Spleen (tissue), 11 donors: Measurements from ENCODE around the gene NFS1. TPM values are rescaled to one million over a fixed set of nuclear protein-coding genes. Genes with fewer than 3 reads are reported as not detected.

ENCODE experiments used
- DNase-seq: peaks from one replicate; pipeline ENCODE4 v3.0.0-alpha.2; 2020
- H3K27ac ChIP-seq, 8 donors: fragments of 200-600 bp; sonication (generic) in 7 of 8; 1 replicate in 4 of 8; 2 replicates in 4 of 8; pipeline versions ENCODE4 v1.5.0 to v1.8.0; 2016 to 2021; ENCODE audit warnings: inconsistent platforms in 4 of 8, mild to moderate bottlenecking in 4 of 8, moderate library complexity in 1 of 8
- H3K27me3 ChIP-seq, 7 donors: fragments of 200-600 bp; sonication (generic) in 6 of 7; replicated peaks in 1 of 7; 1 replicate in 4 of 7; 2 replicates in 3 of 7; pipeline versions ENCODE4 v1.5.0 to v1.8.0; 2016 to 2021; ENCODE audit warnings: inconsistent platforms in 3 of 7, mild to moderate bottlenecking in 1 of 7
- H3K36me3 ChIP-seq, 6 donors: fragments of 200-600 bp; sonication (generic) in 5 of 6; 1 replicate in 4 of 6; 2 replicates in 2 of 6; pipeline versions ENCODE4 v1.5.0 to v1.8.0; 2016 to 2021; ENCODE audit warnings: inconsistent platforms in 2 of 6
- H3K4me1 ChIP-seq, 6 donors: fragments of 200-600 bp; sonication (generic) in 5 of 6; 1 replicate in 3 of 6; 2 replicates in 3 of 6; pipeline versions ENCODE4 v1.5.0 to v1.8.0; 2016 to 2021; ENCODE audit warnings: inconsistent platforms in 3 of 6
- H3K4me3 ChIP-seq, 8 donors: fragments of 200-600 bp; sonication (generic) in 7 of 8; 1 replicate in 4 of 8; 2 replicates in 4 of 8; pipeline versions ENCODE4 v1.5.0 to v1.8.0; 2016 to 2021; ENCODE audit warnings: inconsistent platforms in 4 of 8, mild to moderate bottlenecking in 4 of 8, moderate library complexity in 2 of 8
- H3K9me3 ChIP-seq, 8 donors: fragments of 200-600 bp; sonication (generic) in 7 of 8; 1 replicate in 4 of 8; 2 replicates in 4 of 8; pipeline versions ENCODE4 v1.5.0 to v1.8.0; 2016 to 2021; ENCODE audit warnings: inconsistent platforms in 4 of 8
- CTCF ChIP-seq, 11 experiments: fragments of 200-600 bp in 7 of 11; fragments of 450-650 bp in 4 of 11; sonication (generic) in 4 of 11; IDR thresholded peaks in 8 of 11; conservative IDR thresholded peaks in 3 of 11; 1 replicate in 7 of 11; 2 replicates in 4 of 11; pipeline versions ENCODE4 v1.4.0 to v1.8.0; 2016 to 2021; ENCODE audit warnings: antibody characterized with exemption in 11 of 11, inconsistent platforms in 4 of 11, mild to moderate bottlenecking in 1 of 11
- POLR2A ChIP-seq, 3 donors: fragments of 450-650 bp; IDR thresholded peaks; one replicate each; pipeline ENCODE4 v1.5.1; 2017; ENCODE audit warnings: antibody characterized with exemption in 3 of 3, mild to moderate bottlenecking in 1 of 3
- POLR2AphosphoS5 ChIP-seq, 3 donors: sonication (generic); formaldehyde crosslinking; IDR thresholded peaks; one replicate each; pipeline ENCODE4 v1.5.1; 2017; ENCODE audit warnings: antibody characterized with exemption in 3 of 3
- WGBS, 5 donors: extraction: QIAGEN DNeasy Blood & Tissue Kit in 3 of 5; methylation state at CpG; one replicate each; pipeline versions ENCODE4 v1.1.5 to v1.1.7; 2013 to 2018; 5-methylcytosine and 5-hydroxymethylcytosine counted together
- intact Hi-C: fragments of 100-400 bp; cut with DNase I; formaldehyde crosslinking; loops from one replicate; pipeline ENCODE4 v1.15.0; 2023; ENCODE audit warnings: low total_unique reads
- polyA plus RNA-seq, 3 donors: library from polyadenylated mRNA; stranded (reverse); fragments of 200-250 nt; gene quantifications; one replicate each; pipeline ENCODE4 v1.2.1, GENCODE V29; 2013
- total RNA-seq, 7 donors: library from RNA; depleted of rRNA in 3 of 7; stranded (reverse); fragments of >200 nt in 3 of 7; fragmentation: NEBNext Ultra II Directional in 4 of 7; extraction: Animal tissue kit (Norgen Biotek cat#: 25700) in 4 of 7; gene quantifications; one replicate each; pipeline versions ENCODE4 v1.1.0 to v1.2.1, GENCODE V29; 2016 to 2021
- donor health status: healthy with polysubstance abuse.
- donor health status: DM: no; HTN: no; CAD: no; lungs with moderate emphysema.
- donor health status: DM: no; HTN: no; CAD: no.
- donor health status: Bipolar disorder and iron deficiency.
- donor health status: healthy.
- donor health status: DM: no; HTN: no; CAD: no.
- donor health status: DM: yes; HTN: yes; CAD: no.

The NFS1 gene
- total and polyA plus RNA-seq, 10 donors = 21.3 to 40.8 (median 25.7) TPM

DNA sequence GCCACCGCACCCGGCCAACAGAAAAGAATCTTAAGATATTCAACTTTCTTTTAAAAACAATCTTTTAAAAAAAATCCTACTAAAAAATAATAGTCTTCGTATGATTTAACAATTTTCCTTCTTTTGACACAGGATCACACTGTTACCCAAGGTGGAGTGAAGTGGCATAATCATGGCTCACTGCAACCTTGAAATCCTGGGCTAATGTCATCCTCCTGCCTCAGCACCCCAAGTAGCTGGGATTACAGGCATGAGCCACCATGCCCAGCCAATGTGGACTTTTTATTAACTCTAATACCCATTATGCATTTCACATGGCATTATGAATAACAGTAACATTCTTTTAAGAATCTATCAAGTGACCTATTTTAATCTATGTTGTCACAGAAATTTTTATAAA lies 22.1 kb upstream of the NFS1 start:
- DNase-seq = no peak
- Histone ChIP-seq H3K4me3 (no peak overlapping the region), H3K27ac (no peak overlapping the region), H3K9me3 (no peaks in the 10 kb centered on the region), H3K27me3 (no peaks in the 10 kb centered on the region), H3K4me1 (peaks cover 3 to 91% (median 24%) of the 10 kb centered on the region in 6 donors), H3K36me3 (peaks cover 6 to 100% (median 100%) of the 10 kb centered on the region in 6 donors)
- intact Hi-C loops = no loop called here
- 92 to 95% (median 93%) methylated on average over 3 of the region's 3 CpGs for WGBS, 5 donors
- TF ChIP-seq POLR2AphosphoS5 (IDR thresholded peaks at IDR 0.05) = no peak
- TF ChIP-seq POLR2A (IDR thresholded peaks at IDR 0.05) = no peak
- TF ChIP-seq CTCF (IDR thresholded peaks at IDR 0.05 in 8 of 11, conservative IDR thresholded peaks at IDR 0.05 in 3 of 11) = no peak

DNA sequence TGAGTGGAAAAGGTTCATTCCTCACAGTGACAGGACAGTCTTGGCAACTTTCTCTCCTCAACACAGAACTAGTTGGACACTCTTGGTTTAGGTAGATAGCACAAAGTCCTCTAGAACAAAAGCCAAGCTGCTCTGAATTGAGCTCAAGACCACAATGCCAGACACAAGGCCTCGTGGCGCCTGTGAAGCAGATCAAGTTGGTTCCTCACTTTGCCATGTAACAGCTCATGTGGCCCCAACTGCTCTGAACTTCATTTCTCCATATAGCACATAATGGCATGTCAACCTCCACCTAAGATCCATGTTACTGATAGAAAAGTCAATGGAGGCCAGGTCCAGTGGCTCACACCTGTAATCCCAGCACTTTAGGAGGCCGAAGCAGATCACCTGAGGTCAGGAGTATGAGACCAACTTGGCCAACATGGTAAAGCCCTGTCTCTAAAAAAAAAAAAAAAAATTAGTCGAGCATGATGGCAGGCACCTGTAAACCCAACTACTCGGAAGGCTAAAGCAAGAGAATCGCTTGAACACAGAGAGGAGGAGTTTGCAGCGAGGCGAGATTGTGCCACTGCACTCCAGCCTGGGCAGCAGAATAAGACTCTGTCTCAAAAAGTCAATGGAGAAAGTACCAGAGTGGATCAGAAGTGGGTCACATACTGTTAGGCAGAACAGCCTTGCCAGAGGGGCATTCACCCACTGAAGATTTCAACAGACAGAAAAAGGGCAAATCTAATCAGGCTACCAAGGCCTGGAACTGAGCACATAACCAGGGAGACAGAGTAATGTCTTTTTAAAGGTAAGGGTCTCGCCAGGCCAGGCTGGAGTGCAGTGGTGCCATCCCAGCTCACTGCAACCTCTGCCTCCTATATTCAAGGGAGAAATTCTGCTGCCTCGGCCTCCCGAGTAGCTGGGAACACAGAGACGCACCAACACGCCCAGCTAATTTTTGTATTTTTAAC lies 21.3 kb upstream of the NFS1 start:
- Histone ChIP-seq H3K9me3 (no peaks in the 10 kb centered on the region), H3K27me3 (no peaks in the 10 kb centered on the region), H3K4me1 (peaks cover 3 to 93% (median 26%) of the 10 kb centered on the region in 6 donors), H3K4me3 (no peak overlapping the region), H3K36me3 (peaks cover 8 to 100% (median 100%) of the 10 kb centered on the region in 6 donors), H3K27ac (no peak overlapping the region)
- DNase-seq = no peak
- WGBS, 5 donors = 90 to 98% (median 94%) methylated on average over 13 of the region's 13 CpGs
- intact Hi-C loops = no loop called here
- TF ChIP-seq CTCF (IDR thresholded peaks at IDR 0.05 in 8 of 11, conservative IDR thresholded peaks at IDR 0.05 in 3 of 11) = no peak
- TF ChIP-seq POLR2A (IDR thresholded peaks at IDR 0.05) = no peak
- TF ChIP-seq POLR2AphosphoS5 (IDR thresholded peaks at IDR 0.05) = peak in 1 of 3 donors; percentile 33

DNA sequence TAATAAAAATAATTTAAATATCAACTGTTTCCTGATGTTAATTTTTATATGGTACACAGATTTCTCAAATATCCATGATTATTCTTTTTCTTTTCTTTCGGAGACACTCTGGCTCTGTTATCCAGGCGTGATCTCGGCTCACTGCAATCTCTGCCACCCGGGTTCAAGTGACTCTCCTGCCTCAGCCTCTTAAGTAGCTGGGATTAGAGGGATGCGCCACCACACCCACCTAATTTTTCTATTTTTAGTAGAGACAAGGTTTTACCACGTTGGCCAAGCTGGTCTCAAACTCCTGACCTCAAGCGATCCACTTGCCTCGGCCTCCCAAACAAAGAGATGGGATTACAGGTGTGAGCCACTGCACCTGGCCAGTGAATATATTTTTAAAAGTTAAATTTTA lies 20.6 kb upstream of the NFS1 start:
- Histone ChIP-seq H3K4me1 (peaks cover 3 to 93% (median 29%) of the 10 kb centered on the region in 6 donors), H3K9me3 (no peaks in the 10 kb centered on the region), H3K27me3 (no peaks in the 10 kb centered on the region), H3K27ac (no peak overlapping the region), H3K36me3 (peaks cover 8 to 100% (median 100%) of the 10 kb centered on the region in 6 donors), H3K4me3 (no peak overlapping the region)
- TF ChIP-seq POLR2AphosphoS5 (IDR thresholded peaks at IDR 0.05) (no peak), CTCF (IDR thresholded peaks at IDR 0.05 in 8 of 11, conservative IDR thresholded peaks at IDR 0.05 in 3 of 11) (no peak), POLR2A (IDR thresholded peaks at IDR 0.05) (no peak)
- DNase-seq = no peak
- 70 to 87% (median 72%) methylated on average over 8 of the region's 8 CpGs for whole genome bisulfite sequencing, 5 donors
- intact Hi-C loops = no loop called here

DNA sequence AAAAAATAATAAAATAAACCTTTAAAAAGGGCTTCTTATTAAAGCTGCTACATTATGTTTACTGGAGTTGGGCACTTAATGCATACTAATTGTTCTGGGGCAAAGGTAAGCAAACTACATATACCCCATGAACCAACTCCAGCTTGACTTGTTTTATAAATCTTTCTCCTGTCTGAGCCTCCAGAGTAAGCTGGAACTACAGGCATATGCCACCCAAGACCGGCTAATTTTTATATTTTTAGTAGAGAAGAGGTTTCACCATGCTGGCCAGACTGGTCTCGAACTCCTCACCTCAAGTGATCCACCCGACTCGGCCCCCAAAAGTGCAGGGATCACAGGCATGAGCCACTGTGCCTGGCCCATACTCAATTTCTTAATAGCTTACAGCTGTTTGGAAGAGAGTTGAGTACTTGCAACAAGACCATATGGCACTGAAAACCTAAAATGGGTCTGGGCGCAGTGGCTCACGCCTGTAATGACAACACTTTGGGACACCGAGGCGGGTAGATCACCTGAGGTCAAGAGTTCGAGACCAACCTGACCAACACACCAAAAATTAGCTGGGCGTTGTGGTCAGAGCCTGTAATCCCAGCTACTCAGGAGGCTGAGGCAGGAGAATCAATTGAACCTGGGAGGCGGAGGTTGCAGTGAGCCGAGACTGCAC lies 20.0 kb upstream of the NFS1 start:
- H3K9me3 ChIP-seq = no peaks in the 10 kb centered on the region
- no peaks in the 10 kb centered on the region for H3K27me3 ChIP-seq
- no peak for DNase-seq
- H3K4me3 ChIP-seq = no peak overlapping the region
- H3K4me1 ChIP-seq = peaks cover 3 to 99% (median 31%) of the 10 kb centered on the region in 6 donors
- TF ChIP-seq CTCF (IDR thresholded peaks at IDR 0.05 in 8 of 11, conservative IDR thresholded peaks at IDR 0.05 in 3 of 11) (no peak), POLR2AphosphoS5 (IDR thresholded peaks at IDR 0.05) (peak; percentile 23 to 34 (median 25))
- peaks cover 8 to 100% (median 100%) of the 10 kb centered on the region in 6 donors for H3K36me3 ChIP-seq
- 85 to 95% (median 93%) methylated on average over 12 of the region's 12 CpGs for WGBS, 5 donors
- intact Hi-C loops = no loop called here
- no peak overlapping the region for H3K27ac ChIP-seq
